MM.1S (cell line): ENCODE measurements around the gene JUN.

Source experiments
- DNase-seq: peaks from one replicate; pipeline ENCODE4 v3.0.0-alpha.2; 2015
- H2AFZ ChIP-seq: fragments of 300-600 bp; sonication (generic); 2 replicates; pipeline ENCODE4 v1.6.0; 2016; ENCODE audit warnings: antibody characterized with exemption, low read length
- H3F3A ChIP-seq: fragments of 300-600 bp; sonication (generic); 2 replicates; pipeline ENCODE4 v1.6.1; 2016; ENCODE audit warnings: mild to moderate bottlenecking, antibody characterized with exemption, low read length, moderate library complexity, mixed read lengths; ENCODE audit not compliant: insufficient read depth
- H3K27ac ChIP-seq: fragments of 300-600 bp; sonication (generic); 2 replicates; pipeline ENCODE4 v1.5.1; 2016; ENCODE audit warnings: mild to moderate bottlenecking, low read length
- H3K27me3 ChIP-seq: fragments of 300-600 bp; sonication (generic); replicated peaks from 2 replicates; pipeline ENCODE4 v1.6.0; 2016; ENCODE audit warnings: low read length; ENCODE audit not compliant: insufficient read depth
- H3K36me3 ChIP-seq: fragments of 300-600 bp; sonication (generic); replicated peaks from 2 replicates; pipeline ENCODE4 v1.6.1; 2016; ENCODE audit warnings: mild to moderate bottlenecking, low read length, mixed read lengths; ENCODE audit not compliant: insufficient read depth
- H3K4me1 ChIP-seq: fragments of 300-600 bp; sonication (generic); 2 replicates; pipeline ENCODE4 v1.6.1; 2016; ENCODE audit warnings: low read length, mixed read lengths
- H3K4me2 ChIP-seq: fragments of 300-600 bp; sonication (generic); 2 replicates; pipeline ENCODE4 v1.6.0; 2016; ENCODE audit warnings: low read depth, low read length
- H3K4me3 ChIP-seq: fragments of 300-600 bp; sonication (generic); 2 replicates; pipeline ENCODE4 v1.5.1; 2016; ENCODE audit warnings: low read length, mixed read lengths
- H3K79me2 ChIP-seq: fragments of 300-600 bp; sonication (generic); 2 replicates; pipeline ENCODE4 v1.6.1; 2016; ENCODE audit warnings: mixed run types, low read length, mixed read lengths
- H3K9ac ChIP-seq: fragments of 300-600 bp; sonication (generic); 2 replicates; pipeline ENCODE4 v1.6.1; 2016; ENCODE audit warnings: low read length, mixed read lengths
- H3K9me2 ChIP-seq: fragments of 300-600 bp; sonication (generic); replicated peaks from 2 replicates; pipeline ENCODE4 v1.6.1; 2016; ENCODE audit warnings: mild to moderate bottlenecking, low read length, mixed read lengths; ENCODE audit not compliant: insufficient read depth
- H3K9me3 ChIP-seq: fragments of 300-600 bp; sonication (generic); replicated peaks from 2 replicates; pipeline ENCODE4 v1.6.1; 2016; ENCODE audit warnings: mild to moderate bottlenecking, low read length, mixed read lengths; ENCODE audit not compliant: insufficient read depth
- H4K20me1 ChIP-seq: fragments of 300-600 bp; sonication (generic); 2 replicates; pipeline ENCODE4 v1.6.1; 2016; ENCODE audit warnings: mild to moderate bottlenecking, low read length, moderate library complexity, mixed read lengths; ENCODE audit not compliant: insufficient read depth
- EZH2 ChIP-seq: fragments of 300-600 bp; sonication (generic); optimal IDR thresholded peaks from 2 replicates; pipeline ENCODE3; 2017; ENCODE audit warnings: low read depth, mild to moderate bottlenecking, antibody characterized with exemption, low read length, mixed read lengths
- EZH2phosphoT487 ChIP-seq: fragments of 300-600 bp; sonication (generic); IDR thresholded peaks from 2 replicates; pipeline ENCODE4 v1.6.1; 2018; ENCODE audit warnings: antibody characterized with exemption, low read length
- TF ChIP-seq, protein P1 (sequence below): fragments of 300-600 bp; sonication (generic); IDR thresholded peaks from 2 replicates; pipeline ENCODE4 v1.5.1; 2016; ENCODE audit warnings: antibody characterized with exemption, low read length, mixed read lengths

JUN gene

DNA sequence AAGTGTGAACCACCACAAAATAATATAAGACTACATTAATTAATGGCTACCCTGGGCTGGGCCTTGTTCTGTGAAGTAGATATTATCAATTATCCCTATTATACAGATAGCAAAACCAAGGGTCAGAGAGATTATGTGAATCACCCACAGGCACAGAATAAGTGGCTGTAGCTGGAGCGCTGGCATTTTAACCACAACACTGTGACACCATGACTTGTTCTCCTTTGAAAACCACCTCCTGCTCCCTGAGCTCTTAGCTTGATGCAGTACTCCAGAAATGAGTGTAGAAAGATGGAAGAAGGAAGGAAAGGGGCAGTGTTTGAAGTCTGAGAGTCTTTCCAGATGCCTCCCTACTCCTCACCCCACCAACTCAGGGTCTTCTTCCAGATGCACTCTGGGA is 29.5 kb upstream of the JUN start:
- Histone ChIP-seq H3K9ac (no peak overlapping the region), H3K27me3 (no peaks in the 10 kb centered on the region), H3K4me2 (no peak overlapping the region), H3F3A (peaks cover 16% of the 10 kb centered on the region), H3K36me3 (no peaks in the 10 kb centered on the region), H3K79me2 (no peaks in the 10 kb centered on the region), H4K20me1 (no peaks in the 10 kb centered on the region), H3K9me2 (no peaks in the 10 kb centered on the region), H3K27ac (no peak overlapping the region), H3K4me3 (no peak overlapping the region), H2AFZ (no peak overlapping the region), H3K9me3 (no peaks in the 10 kb centered on the region), H3K4me1 (peaks cover 11% of the 10 kb centered on the region)
- DNase-seq = no peak
- TF ChIP-seq EZH2phosphoT487 (no peak), EZH2 (no peak)
- TF ChIP-seq, protein P1, sequence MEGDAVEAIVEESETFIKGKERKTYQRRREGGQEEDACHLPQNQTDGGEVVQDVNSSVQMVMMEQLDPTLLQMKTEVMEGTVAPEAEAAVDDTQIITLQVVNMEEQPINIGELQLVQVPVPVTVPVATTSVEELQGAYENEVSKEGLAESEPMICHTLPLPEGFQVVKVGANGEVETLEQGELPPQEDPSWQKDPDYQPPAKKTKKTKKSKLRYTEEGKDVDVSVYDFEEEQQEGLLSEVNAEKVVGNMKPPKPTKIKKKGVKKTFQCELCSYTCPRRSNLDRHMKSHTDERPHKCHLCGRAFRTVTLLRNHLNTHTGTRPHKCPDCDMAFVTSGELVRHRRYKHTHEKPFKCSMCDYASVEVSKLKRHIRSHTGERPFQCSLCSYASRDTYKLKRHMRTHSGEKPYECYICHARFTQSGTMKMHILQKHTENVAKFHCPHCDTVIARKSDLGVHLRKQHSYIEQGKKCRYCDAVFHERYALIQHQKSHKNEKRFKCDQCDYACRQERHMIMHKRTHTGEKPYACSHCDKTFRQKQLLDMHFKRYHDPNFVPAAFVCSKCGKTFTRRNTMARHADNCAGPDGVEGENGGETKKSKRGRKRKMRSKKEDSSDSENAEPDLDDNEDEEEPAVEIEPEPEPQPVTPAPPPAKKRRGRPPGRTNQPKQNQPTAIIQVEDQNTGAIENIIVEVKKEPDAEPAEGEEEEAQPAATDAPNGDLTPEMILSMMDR = no peak

DNA sequence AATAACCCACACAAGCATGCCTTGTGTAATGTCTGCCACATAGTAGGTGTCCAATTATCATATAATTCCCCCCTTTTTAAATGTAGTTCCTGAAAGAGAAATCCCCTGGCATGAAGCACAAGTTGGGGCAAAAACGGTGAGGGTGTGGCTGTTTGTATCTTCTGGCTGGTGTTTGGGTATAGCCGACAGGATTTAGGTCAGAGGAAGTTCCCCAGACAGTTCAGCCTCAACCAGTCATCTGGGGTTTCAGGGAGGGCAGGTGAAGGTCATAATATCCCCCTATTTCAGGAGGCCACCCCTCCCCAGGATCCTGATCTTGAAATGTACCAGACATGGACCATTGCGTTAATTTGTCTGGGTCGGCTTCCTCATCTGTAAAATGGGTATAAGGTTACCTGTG is 29.1 kb upstream of the JUN start:
- no peaks in the 10 kb centered on the region for H3K9me3 ChIP-seq

DNA sequence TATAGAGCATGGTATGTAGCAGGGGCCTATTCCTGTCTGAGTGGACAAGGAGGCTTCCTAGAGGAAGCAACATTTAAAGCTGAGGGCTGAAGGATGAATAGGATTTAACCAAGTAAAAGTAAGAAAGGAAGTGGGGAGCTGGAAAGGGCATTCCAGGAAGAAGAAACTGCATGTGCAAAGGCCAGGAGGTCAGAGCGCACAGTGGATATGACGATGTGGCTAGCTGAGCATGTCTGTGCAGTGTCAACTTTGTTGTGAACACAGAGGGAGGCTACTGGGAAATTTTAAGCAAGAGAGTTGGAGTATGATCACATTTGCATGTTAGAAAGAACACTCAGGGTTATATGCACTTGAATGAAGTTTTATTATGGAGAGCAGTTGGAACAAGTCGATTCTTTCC is 28.6 kb upstream of the JUN start:
- Histone ChIP-seq H3K79me2 (no peaks in the 10 kb centered on the region), H3K27ac (no peak overlapping the region), H3K4me1 (peaks cover 20% of the 10 kb centered on the region), H3K9me2 (no peaks in the 10 kb centered on the region), H3K36me3 (no peaks in the 10 kb centered on the region), H3K27me3 (no peaks in the 10 kb centered on the region), H4K20me1 (no peaks in the 10 kb centered on the region), H3K4me3 (no peak overlapping the region), H3K9ac (no peak overlapping the region), H3K4me2 (no peak overlapping the region), H3F3A (peaks cover 19% of the 10 kb centered on the region), H2AFZ (no peak overlapping the region), H3K9me3 (no peaks in the 10 kb centered on the region)
- DNase-seq = no peak
- TF ChIP-seq, protein P1 = no peak
- no peak for TF ChIP-seq EZH2phosphoT487
- TF ChIP-seq EZH2 = no peak

More for the DNA sequence above, 29.1 kb upstream of the JUN start:
- peaks cover 16% of the 10 kb centered on the region for H3K4me1 ChIP-seq
- no peak overlapping the region for H3K27ac ChIP-seq
- no peaks in the 10 kb centered on the region for H3K79me2 ChIP-seq
- H2AFZ ChIP-seq = no peak overlapping the region
- no peak overlapping the region for H3K4me2 ChIP-seq
- H3K4me3 ChIP-seq = no peak overlapping the region
- no peaks in the 10 kb centered on the region for H4K20me1 ChIP-seq
- H3K9me2 ChIP-seq = no peaks in the 10 kb centered on the region
- no peaks in the 10 kb centered on the region for H3K36me3 ChIP-seq
- H3K27me3 ChIP-seq = no peaks in the 10 kb centered on the region
- DNase-seq = no peak
- no peak overlapping the region for H3K9ac ChIP-seq
- TF ChIP-seq EZH2 (no peak), EZH2phosphoT487 (no peak)
- TF ChIP-seq, protein P1 = no peak
- peaks cover 16% of the 10 kb centered on the region for H3F3A ChIP-seq
